Measurements from ENCODE around the gene SLC26A2.

SLC26A2 gene

DNA sequence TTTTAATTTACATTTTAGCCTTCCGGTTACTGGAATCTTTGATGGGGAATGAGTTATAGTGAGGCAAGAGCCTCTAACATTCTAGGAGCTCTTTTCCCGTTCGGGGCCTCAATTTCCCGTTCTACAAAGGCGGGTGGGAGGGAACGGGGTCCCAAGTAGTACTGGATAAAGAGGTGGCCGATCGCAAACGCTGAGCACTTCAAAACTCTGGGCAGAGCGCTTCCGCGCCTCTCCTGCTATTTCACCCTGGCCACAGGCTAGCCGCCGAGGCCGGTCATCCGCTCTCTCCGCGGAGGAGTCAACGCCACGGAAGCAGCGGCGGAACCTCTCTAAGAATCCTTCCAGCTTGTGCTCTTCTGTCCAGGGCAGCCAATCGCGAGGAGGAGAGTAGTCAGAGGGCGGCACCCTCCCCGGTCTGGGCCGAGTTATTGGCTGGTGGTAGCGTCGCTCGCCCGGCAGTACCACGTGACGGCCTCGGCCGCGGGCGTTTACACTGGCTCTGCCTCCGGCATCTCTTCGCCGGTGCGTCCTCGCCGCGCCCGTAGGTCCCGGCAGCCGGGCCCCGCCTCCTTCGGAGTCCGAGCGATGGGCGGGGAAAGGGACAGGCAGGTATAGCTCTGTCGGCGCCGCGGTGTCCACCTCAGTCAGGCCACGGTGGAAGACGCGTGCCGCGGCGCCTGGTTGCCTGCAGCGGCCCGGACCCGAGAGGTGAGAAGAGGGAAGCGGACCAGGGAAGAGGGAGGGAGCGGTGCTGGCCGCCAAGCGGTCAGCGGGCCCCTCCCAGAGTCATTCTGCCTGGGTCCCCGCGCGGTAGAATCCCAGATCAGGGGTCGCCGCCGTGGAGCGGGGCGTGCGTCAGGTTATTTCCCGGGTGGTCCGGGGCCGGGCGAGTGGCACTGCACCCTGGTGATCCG, at the start of gene SLC26A2:
Gene SLC26A2, plus strand, starts transcription at position 487 of the 914 bp plus-strand sequence. CDS start 16,895 bp downstream, outside the sequence.
- DNase-seq (ENCODE audit: low read depth) = peak; percentile 89
- H3K4me3 ChIP-seq (ENCODE audit: low read depth, low read length) = peak within 1 kb of the TSS; percentile 73
- no peak for TF ChIP-seq CTCF (IDR thresholded peaks at IDR 0.05; ENCODE audit: low read depth, low read length, missing control alignments)

- no peak for DNase-seq (ENCODE audit: low read depth)
- TF ChIP-seq CTCF (IDR thresholded peaks at IDR 0.05; ENCODE audit: low read depth, low read length, missing control alignments) = no peak
- no peak overlapping the region for H3K4me3 ChIP-seq (ENCODE audit: low read depth, low read length)
Measured at GRCh38 chr5:149911031-149911430, 49.5 kb upstream of the SLC26A2 start.

- no peak for DNase-seq (ENCODE audit: low read depth)
- H3K4me3 ChIP-seq (ENCODE audit: low read depth, low read length) = no peak overlapping the region
- TF ChIP-seq CTCF (IDR thresholded peaks at IDR 0.05; ENCODE audit: low read depth, low read length, missing control alignments) = no peak
Measured at GRCh38 chr5:149912226-149912871, 48.2 kb upstream of the SLC26A2 start.

DNA sequence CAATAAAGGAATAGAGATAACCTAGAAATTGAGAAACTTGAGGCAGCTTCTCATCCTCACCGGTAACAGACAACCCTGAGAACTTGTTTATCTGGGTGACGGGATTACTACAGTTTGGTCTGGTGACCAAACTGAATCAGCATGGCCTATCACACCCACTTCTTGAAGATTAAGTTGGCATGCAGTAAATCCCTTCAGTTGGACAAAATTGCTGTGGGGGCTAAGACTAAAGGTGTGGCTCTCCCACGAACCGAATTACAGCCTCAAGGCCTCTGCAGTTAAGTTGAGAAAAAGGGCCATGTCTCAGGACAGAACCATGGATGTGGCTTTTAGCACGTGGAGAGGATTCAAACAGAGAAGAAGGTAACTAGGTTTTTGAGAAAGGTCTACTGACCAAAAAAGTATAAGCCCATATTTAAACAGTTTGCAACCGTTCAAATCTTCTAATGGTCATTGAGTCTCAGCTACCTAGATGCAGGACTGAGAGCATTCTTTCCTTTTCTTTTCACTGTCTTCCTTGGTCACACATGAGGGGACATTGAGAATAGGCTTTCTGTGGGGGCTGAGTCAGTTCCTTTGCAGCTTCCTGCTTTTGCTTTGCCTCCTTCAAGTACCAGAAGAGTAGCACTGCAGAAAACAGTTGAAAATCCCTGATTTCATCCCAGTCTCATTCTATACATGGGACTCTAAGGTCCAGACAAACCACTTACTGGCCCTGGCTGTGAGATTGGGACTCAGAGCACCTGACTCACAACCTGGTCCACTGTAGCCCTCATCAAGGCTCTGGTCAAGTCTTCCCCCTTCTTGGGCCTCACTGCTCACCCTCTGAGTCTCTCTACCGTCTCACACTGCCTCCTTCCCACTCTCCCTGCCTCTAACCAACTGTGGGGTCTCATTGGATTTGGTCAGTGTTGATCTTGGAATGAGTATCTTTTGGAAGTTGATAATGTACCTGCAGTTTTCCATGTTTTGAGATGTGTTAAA, 46.8 kb upstream of the SLC26A2 start:
- TF ChIP-seq CTCF (IDR thresholded peaks at IDR 0.05; ENCODE audit: low read depth, low read length, missing control alignments) = no peak
- no peak overlapping the region for H3K4me3 ChIP-seq (ENCODE audit: low read depth, low read length)
- DNase-seq (ENCODE audit: low read depth) = no peak

DNA sequence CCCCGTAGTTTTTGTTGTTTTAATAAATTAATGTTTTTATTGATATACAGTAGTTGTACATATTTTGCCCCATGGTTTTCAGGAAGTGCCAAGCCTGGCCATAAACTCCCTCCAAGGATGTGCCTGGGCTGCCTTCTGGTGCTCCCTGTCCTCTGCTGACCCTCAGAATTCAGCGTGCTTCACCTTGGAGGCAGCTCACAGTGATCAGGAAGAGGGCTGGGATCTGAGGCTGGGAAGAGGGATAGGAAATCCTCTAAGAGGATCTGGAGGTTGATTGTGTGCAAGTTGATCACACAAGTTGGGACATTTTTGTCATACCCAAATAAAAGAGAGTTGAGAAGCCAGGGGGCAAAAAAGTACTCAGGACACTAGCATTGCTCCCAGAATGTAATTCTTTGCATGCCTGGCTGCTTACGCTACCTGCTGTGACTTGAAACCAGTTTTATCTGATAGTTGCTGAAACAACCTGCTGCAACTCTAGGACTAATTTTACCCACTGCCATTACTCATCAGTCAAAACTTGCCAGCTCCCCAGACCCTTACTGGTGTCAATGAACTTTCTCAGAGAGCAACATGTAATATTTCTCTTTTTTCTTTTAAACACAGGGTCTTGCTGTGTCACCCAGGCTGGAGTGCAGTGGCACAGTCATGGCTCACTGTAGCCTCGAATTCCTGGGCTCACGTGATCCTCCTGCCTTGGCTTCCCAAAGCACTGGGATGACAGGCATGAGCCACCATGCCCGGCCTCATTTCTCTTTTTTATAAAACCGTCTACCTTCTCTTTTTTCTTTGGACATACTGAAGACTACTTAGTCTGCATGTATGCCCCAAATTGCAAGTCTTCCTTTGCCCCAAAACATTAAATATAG, 44.9 kb upstream of the SLC26A2 start:
- TF ChIP-seq CTCF (IDR thresholded peaks at IDR 0.05; ENCODE audit: low read depth, low read length, missing control alignments) = no peak
- DNase-seq (ENCODE audit: low read depth) = no peak
- no peak overlapping the region for H3K4me3 ChIP-seq (ENCODE audit: low read depth, low read length)

All from GM12864 (cell line).